HFF-Myc (cell line): ENCODE results near the gene STT3B.

Source experiments
- DNase-seq: peaks from one replicate; pipeline ENCODE4 v3.0.0-alpha.2; 2011; ENCODE audit warnings: low read depth; ENCODE audit errors: extremely low read depth
- H3K4me3 ChIP-seq: replicated peaks from 2 replicates; pipeline ENCODE4 v1.5.1; 2011; ENCODE audit warnings: low read depth, mild to moderate bottlenecking, control low read depth, low read length
- TF ChIP-seq, protein P1 (sequence below): IDR thresholded peaks from 2 replicates; pipeline ENCODE4 v1.5.1; 2012; ENCODE audit warnings: mild to moderate bottlenecking, low read depth, low read length, control low read depth; ENCODE audit errors: missing control alignments

STT3B gene

DNA sequence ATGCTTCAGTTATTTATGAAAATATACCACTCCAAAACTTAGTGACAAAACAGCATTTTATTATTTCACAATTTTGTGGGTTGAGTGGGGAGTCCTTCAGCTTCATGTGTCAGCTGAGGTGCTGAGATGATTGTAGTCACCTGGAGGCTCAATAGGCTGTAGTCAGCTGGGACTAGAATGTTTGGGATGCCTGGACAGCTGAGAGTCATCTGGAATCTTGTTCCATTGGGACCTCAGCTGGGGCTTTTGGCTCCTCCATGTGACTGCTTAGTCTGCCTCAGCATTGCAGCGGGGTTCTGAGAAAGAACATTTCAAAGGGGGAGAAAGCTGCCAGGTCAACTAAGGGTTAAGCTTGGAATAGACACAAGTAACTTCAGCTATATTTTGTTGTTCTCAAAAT, 13.4 kb downstream of the STT3B start:
- H3K4me3 ChIP-seq, result no peak overlapping the region
- TF ChIP-seq, protein P1, sequence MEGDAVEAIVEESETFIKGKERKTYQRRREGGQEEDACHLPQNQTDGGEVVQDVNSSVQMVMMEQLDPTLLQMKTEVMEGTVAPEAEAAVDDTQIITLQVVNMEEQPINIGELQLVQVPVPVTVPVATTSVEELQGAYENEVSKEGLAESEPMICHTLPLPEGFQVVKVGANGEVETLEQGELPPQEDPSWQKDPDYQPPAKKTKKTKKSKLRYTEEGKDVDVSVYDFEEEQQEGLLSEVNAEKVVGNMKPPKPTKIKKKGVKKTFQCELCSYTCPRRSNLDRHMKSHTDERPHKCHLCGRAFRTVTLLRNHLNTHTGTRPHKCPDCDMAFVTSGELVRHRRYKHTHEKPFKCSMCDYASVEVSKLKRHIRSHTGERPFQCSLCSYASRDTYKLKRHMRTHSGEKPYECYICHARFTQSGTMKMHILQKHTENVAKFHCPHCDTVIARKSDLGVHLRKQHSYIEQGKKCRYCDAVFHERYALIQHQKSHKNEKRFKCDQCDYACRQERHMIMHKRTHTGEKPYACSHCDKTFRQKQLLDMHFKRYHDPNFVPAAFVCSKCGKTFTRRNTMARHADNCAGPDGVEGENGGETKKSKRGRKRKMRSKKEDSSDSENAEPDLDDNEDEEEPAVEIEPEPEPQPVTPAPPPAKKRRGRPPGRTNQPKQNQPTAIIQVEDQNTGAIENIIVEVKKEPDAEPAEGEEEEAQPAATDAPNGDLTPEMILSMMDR, result no peak
- no peak for DNase-seq

DNA sequence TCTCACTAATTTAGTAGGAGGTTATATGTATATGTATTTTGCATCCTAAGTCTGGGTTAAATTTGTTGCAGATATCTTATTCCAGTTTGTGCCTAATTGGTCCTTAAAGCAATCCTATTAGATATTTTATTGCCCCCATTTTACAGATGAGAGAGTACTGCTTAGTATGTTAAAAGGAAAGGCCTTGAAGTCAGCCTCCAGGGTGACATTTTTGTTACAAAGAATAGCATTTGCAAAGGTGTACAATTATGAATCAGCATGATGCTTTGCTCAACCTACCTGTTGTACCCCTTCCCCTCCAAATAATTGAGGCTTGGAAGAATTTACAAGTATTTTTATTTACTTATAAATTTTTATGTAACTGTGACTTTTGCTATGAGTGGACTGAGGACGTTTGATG, 14.0 kb downstream of the STT3B start:
- no peak for DNase-seq
- TF ChIP-seq, protein P1, result no peak
- no peak overlapping the region for H3K4me3 ChIP-seq

DNA sequence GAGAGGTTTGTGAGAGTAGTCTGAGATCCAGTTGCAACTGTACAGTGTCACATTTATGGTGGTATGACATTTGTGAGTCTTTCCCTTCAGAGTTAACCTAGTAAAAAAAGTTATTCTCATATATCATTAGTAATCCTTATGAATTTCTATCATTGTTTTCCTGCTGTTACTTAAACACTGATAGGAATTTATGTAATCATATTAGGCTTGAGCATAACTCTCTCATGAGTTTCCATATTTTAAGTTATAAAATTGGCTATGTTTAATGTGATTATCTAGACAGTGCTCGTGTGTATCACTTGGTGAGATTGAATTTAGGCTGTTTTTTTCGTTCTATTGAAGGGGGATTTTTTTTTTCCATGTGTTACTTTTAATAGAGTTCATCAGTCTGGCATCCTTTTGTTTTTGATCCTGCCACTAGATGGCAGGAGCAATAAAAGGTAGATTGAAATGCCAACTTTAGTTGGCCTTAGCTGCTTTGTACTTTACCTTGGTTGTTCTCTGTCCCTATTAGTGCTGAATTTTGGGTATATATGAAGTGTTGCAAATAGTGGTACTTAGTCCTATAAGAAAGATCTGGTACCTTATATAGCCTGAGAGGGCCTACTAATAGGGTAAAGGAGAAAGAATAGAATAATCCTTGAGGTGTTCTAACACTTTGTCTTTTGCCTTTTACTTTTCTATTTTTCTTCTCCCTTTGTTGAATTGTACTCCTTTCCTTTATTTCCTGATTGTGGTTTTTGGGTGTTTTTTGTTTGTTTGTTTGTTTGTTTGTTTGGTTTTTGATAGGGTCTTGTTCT, 17.9 kb downstream of the STT3B start:
- no peak overlapping the region for H3K4me3 ChIP-seq
- no peak for DNase-seq
- TF ChIP-seq, protein P1, result peak; percentile 60

DNA sequence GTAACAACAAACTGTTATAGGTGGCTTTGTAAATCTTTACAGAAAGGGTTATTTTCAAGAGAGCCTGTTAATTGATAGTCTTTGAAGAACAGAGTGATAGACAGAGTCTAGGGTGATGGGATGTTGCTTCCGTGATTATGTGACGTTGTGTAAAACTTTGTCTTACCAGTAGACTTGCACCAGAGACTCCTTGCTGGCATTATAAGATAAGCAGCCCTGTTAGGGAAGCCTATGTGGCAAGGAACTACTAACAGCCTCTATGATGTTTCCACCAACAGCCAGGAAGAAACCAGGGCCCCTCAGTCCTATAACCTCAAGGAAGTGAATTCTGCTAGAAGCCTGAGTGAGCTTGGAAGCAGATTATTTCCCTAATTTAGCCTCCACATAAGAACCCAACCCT, 18.9 kb downstream of the STT3B start:
- no peak for DNase-seq
- no peak overlapping the region for H3K4me3 ChIP-seq

DNA sequence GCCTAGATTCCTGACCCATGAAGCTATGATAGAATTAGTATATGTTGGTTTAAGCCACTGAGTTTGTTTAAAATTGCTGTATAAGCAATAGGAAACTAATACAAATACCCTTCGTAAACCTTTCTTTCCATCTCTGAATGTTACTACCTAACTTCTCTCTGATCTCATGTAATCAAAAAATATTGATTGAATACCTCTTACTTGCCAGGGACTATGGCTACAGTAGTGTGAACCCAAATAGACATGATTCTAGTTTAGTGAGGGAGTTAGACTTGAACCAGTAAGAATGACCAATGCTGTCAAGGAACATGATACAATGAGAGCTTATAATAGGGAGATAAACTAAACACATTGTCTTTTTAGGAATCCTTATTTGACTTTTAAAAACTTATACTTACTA, 19.4 kb downstream of the STT3B start:
- H3K4me3 ChIP-seq, result no peak overlapping the region
- no peak for DNase-seq
- TF ChIP-seq, protein P1, result no peak

More for the DNA sequence above, 18.9 kb downstream of the STT3B start:
- TF ChIP-seq, protein P1, result no peak

DNA sequence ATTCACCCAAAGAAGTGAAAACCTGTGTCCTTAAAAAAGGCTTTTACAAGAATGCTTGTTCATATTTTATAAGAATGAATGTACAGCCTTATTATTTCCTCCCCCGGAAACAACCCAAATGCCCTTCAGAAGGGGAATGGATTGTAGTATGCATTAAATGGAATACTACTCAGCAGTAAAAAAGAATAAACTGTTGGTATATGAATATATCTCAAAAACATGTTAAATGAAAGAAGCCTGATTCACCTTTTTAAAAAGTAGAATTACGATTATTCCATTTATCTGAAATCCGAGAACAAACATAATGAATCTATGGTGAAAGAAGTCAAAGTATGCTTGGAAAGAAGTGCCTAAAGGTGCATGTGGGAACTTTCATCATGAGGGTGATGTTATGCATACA, 20.5 kb downstream of the STT3B start:
- TF ChIP-seq, protein P1, result no peak
- DNase-seq, result no peak
- H3K4me3 ChIP-seq, result no peak overlapping the region
